ENCODE measurements around the gene PYDC1.

PYDC1 gene

GRCh38 chr16:31177136-31177535 lies 39.8 kb downstream of the PYDC1 start:
- DNase-seq: no peak

- DNase-seq: peak; percentile 76
Observed at GRCh38 chr16:31170048-31170447, 46.9 kb downstream of the PYDC1 start.

GRCh38 chr16:31168848-31169247 lies 48.1 kb downstream of the PYDC1 start:
- DNase-seq: no peak

- DNase-seq: no peak
Observed at GRCh38 chr16:31167315-31167714, 49.6 kb downstream of the PYDC1 start.

Data from NCI-H2227 treated with DMSO at 0.1 percent for 48 hours (cell line).